Right forelimb (tissue), 1 donor: Measurements from ENCODE around the gene SERPINH1.

Source experiments
- DNase-seq: peaks from one replicate; pipeline ENCODE4 v3.0.0-alpha.2; 2018

The SERPINH1 gene

DNA sequence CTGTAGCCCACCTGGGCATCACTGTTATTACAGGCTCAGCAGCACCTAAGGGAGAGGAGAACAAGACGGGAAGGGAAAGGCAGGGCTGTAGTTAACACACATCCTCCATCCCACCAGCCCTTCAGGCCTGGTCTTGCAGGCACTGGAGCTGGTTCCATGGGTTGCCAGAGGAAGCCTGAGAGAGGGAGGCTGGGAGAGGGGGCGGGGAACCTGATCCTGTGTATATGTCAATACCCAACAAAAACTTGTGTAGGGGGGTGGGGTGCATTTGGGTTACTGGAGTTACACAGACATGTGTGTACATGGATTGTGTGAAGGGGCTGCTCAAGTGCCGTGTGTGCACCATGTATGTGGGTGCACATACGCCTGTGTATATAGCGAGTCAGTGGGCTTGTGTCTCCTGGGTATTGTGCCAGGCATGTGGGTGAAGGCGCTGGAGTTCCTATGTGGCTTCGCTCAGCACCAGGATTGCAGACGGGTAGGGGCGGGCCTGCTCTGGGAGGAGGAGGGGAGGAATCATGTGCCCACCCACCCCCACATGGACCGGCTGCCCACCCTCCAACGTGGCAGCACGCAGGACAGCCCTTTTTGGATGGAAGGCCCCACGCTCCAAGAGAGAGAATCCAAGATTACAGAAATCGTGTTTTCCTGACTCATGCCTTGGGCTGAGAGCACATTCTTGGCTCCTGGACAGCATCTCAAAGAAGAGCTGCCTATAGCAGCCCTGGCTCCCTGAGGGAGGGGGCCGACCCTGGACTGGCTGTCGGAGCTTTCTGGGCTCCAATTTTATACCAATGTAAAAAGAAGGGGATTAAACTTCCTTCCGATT, 4.2 kb upstream of the SERPINH1 start:
- DNase-seq, result peak; percentile 82

DNA sequence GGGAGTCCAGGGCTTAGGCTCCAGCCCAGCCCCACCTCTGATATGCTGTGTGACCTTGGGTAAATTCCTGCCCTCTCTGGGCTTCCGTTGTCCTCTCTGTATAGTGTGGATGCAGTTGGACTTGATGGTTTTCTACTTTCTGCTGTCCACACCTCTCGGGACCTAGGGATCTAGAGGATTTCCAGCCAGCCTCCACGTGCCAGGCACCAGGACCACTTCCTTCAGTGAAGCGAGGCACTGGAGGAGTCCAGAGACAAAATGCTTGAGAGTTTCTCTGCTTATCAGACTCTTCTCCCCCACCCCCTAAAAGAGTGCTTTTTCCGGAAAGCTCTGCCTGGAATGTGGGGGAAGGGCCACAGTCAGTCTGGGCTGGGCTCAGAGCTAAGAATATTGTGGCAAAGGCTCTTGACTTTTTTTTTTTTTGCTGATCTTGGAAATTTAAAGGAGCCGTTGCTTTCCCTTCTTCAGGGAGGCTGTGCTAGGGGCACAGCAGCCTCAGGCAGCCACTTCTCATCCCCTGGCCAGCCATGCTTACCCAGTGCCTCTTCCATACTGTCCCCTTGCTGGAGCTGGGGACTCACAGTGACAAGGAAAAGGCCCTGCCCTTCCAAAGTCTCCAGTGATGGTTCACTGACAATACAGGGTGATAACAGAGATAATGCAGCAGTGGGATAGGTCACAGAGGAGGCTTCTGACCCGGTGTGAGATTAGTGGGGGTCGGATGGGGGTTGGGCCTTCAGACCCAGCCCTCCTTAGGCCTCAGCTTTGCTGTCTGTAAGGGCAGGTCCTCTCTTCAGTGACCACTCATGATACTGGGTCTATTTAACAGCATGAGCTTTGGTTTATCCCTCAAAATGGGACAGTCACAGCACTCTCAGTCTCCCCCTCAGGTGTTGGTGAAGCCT, 2.9 kb upstream of the SERPINH1 start:
- peak; percentile 80 for DNase-seq

GRCh38 chr11:75560644-75561043, 1.4 kb upstream of the SERPINH1 start:
- no peak for DNase-seq

DNA sequence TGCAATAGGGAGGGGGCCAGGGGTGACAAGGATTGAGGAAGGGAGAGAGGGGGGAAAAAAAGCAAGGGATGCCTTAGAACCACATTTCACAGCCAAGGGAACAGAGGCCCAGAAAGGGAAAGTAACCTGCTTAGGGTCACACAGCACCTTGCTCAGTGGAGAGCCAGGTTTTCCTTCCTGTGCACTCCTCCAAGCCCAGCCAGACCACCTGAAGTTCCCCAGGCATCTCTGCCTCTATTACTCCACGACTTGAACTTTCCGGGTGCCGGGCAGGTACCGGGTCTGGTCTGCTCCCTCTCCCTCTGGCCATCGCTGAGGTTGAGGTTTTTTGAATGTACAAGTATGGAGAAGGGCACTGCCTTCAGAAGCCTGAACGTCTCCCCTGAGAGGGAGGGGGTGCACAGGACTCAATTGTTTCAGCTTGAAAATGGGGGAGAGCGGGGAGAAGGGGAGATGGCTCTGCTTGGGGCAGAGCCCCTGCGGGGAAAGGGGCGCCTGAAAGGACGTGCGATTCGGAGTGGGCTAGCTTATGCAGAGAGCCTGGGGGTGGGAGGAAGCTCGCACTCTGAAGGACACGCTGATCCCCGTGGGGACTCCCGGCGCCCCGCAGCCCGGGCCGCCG, 516 bp upstream of the SERPINH1 start:
- DNase-seq, result no peak

DNA sequence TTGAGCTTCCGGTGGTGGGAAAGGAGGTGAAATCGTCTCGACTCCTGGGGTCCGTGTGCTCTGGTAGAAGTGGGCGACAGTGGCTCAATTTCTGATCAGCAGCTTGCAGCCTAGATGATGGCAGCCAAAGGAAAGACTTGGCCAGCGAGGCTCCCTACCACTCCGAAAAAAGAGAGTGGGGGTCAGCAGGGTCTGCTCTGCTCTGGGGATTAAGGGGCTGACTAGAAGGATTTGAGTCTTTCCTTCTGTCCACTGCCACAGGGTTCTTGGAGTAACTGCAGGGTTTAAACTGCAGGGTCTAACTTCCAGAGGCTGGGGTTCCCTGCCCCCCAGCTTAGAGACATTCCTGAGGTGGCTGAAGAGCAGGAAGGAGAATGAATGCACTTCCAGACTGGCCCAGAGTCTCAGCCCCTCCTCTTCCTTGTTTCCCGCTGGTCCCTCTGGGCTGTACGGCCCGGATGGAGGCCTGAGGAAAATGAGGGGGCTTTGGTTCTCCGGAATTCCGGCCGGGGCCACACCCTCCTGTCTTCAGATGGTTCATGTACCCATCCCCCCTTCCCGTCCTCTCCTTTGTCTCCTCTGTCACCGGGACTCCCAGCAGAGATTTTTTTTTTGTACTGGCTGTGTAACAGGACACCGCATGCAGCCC, 907 bp downstream of the SERPINH1 start:
- DNase-seq, result peak; percentile 78

DNA sequence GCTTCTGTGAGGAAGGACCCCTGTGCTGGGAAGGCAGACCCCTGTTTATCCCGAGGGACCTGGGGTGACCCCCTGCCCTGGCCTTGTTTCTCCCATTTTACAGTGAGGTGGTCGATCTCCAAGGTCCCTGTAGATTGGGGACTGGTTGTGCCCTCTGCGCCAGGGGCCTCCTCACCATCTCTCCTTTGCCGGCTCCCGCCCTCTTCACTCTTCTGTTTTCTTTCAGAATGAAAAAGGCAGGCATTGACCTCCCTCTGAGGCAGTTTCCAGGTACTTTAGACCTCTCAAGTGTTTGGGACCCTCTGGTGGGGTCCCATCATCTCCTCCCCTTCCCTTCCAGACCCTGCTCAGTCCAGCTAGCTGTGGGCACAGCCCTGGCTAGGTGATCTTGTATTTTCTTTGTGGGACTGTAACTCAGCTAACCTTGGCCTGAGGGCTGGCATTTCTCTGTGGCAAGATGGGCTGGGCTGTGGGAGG, 1.5 kb downstream of the SERPINH1 start:
- no peak for DNase-seq

DNA sequence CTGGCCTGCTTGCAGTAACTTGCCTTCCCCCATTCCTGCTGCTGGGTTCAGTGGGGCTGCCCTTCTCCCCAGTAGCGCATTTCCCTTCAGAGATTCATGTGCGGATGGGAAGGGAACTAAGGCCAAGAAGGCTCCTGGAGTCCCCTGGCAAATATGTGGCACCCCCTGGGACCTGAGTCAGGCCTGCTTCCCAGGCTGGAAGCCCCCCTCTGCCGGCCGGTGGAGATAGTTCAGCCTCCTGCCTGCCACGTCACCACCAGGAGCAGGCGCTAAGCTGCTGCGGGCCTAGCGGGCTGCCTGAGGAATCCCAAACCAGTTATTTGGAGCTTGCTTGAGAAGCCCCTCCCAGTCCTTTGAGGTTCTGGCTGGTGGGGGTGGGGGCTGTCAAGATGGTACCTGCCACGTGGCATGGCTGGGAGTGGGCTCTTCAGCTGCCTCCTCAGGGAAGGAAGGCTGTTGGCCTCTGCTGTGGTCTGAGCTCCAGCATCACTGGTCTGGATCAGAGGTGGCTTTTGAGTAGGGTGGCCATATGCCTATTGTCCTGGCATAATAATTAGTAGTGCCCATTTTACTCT, 2.0 kb downstream of the SERPINH1 start:
- DNase-seq, result peak; percentile 87

GRCh38 chr11:75565221-75565814, 3.3 kb downstream of the SERPINH1 start:
- no peak for DNase-seq

- no peak for DNase-seq
These were observed 4.1 kb downstream of the SERPINH1 start for GRCh38 chr11:75565916-75566762.

DNA sequence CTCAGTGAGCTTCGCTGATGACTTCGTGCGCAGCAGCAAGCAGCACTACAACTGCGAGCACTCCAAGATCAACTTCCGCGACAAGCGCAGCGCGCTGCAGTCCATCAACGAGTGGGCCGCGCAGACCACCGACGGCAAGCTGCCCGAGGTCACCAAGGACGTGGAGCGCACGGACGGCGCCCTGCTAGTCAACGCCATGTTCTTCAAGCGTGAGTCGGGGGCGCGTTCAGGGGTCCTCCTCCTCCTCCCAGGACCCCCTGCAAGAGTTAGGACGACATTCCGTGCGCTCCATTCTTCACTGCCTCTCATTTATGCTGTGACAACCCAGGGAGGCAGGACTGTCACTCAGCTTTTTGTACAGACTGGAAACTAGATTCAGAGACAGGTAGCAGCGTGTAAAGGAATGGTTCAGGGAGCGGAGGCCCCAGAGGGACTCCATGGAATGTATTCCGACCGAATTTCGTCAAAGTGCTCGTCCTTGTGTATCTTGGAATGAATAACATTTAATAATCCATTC, 4.8 kb downstream of the SERPINH1 start:
- DNase-seq, result no peak

DNA sequence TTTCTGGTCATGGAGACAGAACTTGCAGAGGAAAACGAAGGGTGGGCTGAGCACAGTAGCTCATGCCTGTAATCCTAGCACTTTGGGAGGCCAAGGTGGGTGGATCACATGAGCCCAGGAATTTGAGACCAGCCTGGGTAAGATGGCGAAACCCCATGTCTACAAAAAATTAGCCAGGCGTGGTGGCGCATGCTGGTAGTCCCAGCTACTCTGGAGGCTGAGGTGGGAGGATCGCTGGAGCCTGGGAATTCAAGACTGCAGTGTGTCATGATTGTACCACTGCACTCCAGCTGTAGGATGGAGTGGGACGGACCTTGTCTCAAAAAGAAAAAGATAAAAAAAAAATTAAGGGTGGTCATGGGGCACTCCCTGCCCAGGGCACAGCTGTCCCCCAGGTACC, 5.9 kb downstream of the SERPINH1 start:
- no peak for DNase-seq

DNA sequence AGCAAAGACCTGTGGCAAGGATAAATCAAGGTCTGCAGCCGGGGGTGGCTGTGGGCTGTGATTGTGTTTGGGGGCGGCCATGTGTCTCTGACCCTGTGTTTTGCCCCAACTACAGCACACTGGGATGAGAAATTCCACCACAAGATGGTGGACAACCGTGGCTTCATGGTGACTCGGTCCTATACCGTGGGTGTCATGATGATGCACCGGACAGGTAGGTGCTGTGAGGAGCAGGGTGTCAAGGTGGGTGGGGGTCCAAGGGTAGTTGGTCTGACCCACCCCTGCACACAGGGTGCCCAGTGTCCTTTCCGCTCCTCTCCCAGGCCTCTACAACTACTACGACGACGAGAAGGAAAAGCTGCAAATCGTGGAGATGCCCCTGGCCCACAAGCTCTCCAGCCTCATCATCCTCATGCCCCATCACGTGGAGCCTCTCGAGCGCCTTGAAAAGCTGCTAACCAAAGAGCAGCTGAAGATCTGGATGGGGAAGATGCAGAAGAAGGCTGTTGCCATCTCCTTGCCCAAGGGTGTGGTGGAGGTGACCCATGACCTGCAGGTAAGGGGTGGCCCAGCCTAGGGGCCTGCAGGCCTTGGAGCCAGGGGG, 6.7 kb downstream of the SERPINH1 start:
- no peak for DNase-seq

DNA sequence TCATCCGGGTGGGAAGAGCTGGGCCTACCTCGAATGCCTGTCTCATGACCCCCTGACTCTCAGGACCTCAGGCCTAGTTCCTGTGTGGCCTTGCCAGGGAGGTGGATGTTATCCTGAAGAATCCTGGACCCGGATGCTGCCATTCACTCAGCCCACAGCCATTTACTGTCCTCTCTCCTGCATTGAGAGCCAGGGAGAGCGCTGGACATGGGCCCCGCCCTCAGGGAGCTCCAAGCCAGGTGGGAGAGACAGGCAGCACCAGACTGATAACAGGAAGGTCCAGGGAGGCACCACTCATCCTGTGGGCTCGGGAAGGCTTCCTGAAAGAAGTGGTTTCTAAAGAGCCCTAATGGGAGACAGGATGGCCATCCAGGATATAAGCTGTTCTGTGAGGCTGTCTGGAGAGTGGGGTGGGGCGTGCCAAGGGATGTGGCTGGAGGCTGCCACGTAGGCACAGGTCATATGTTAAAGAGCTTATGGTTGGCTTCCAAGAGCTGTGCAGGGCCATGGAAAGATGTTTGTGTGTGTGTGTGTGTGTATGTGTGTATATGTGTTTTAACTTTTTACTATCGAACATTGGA, 8.6 kb downstream of the SERPINH1 start:
- no peak for DNase-seq

GRCh38 chr11:75571625-75572024, 9.6 kb downstream of the SERPINH1 start:
- DNase-seq, result no peak

GRCh38 chr11:75572744-75573143, 10.7 kb downstream of the SERPINH1 start:
- no peak for DNase-seq

GRCh38 chr11:75574698-75575602, 12.9 kb downstream of the SERPINH1 start:
- DNase-seq, result no peak

DNA sequence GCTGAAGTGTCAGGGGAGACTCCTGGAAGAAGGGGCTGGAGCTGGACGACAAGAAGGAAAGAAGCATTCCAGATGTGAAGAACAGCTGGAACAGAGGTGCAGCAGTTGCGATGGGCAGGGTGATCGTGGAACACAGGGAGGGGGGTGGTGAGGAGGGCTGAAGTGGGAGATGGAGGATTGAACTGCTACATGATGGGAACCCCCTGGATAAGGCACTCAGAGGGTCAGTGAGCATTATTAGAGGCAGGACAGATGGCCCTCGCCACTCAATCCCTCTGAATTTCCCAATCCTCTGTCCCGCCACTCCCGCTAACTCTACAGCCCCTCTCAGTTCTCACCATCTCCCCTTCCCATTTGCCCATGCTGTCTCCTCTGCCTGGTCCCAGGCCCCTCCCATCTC, 14.0 kb downstream of the SERPINH1 start:
- DNase-seq, result no peak

GRCh38 chr11:75576499-75576918, 14.5 kb downstream of the SERPINH1 start:
- DNase-seq, result no peak

- no peak for DNase-seq
These were observed 15.2 kb downstream of the SERPINH1 start for GRCh38 chr11:75577207-75577606.
